CD8-positive, alpha-beta memory T cell (primary cell): ENCODE data around the gene CAPN8. TPM values are rescaled to one million over a fixed set of nuclear protein-coding genes. Genes with fewer than 3 reads are reported as not detected.

Experiments used
- CTCF ChIA-PET: fragments of 350-600 bp; sonication (Branson Sonifier 250); formaldehyde crosslinking; loops from one replicate; lab custom pipeline; 2021; ENCODE audit warnings: antibody characterized with exemption; lab: Charles Lee
- POLR2A ChIA-PET: fragments of 350-600 bp; sonication (Branson Sonifier 250); formaldehyde crosslinking; loops from one replicate; lab custom pipeline; 2021; ENCODE audit warnings: antibody characterized with exemption; lab: Charles Lee
- DNase-seq, 5 donors: peaks; one replicate each; pipeline versions ENCODE4 v3.0.0 to v3.0.0-alpha.2; 2020 to 2022; ENCODE audit warnings: mixed read lengths in 1 of 5
- H3K27ac ChIP-seq: one replicate; pipeline ENCODE4 v1.7.0; 2013; ENCODE audit warnings: low read depth, mild to moderate bottlenecking, low read length, moderate library complexity
- H3K27me3 ChIP-seq: 2 replicates; pipeline ENCODE4 v1.7.0; 2013; ENCODE audit warnings: low read length, mild to moderate bottlenecking; ENCODE audit not compliant: insufficient read depth, poor library complexity, severe bottlenecking
- H3K36me3 ChIP-seq: 2 replicates; pipeline ENCODE4 v1.7.0; 2013; ENCODE audit warnings: mild to moderate bottlenecking, low read length, moderate library complexity; ENCODE audit not compliant: insufficient read depth
- H3K4me1 ChIP-seq: 2 replicates; pipeline ENCODE4 v1.7.0; 2013; ENCODE audit warnings: mild to moderate bottlenecking, low read length, moderate library complexity; ENCODE audit not compliant: insufficient read depth
- H3K4me3 ChIP-seq: 2 replicates; pipeline ENCODE4 v1.7.0; 2013; ENCODE audit warnings: mild to moderate bottlenecking, low read length
- H3K9me3 ChIP-seq: 2 replicates; pipeline ENCODE4 v1.7.0; 2013; ENCODE audit warnings: mild to moderate bottlenecking, low read length
- H3K27ac Mint-ChIP-seq, 8 donors: one replicate each; pipeline ENCODE4 v1.8.0; 2020 to 2021; ENCODE audit warnings: mixed read lengths in 8 of 8, mild to moderate bottlenecking in 6 of 8, inconsistent platforms in 3 of 8, moderate library complexity in 3 of 8
- H3K27me3 Mint-ChIP-seq, 2 donors: one replicate each; pipeline ENCODE4 v1.8.0; 2020 to 2021; ENCODE audit warnings: mixed read lengths in 2 of 2, mild to moderate bottlenecking in 1 of 2, moderate library complexity in 1 of 2
- H3K36me3 Mint-ChIP-seq, 3 donors: one replicate each; pipeline ENCODE4 v1.8.0; 2020 to 2021; ENCODE audit warnings: mixed read lengths in 3 of 3, inconsistent platforms in 1 of 3, mild to moderate bottlenecking in 1 of 3
- H3K4me1 Mint-ChIP-seq, 3 donors: one replicate each; pipeline ENCODE4 v1.8.0; 2020 to 2021; ENCODE audit warnings: mixed read lengths in 3 of 3, inconsistent platforms in 1 of 3, mild to moderate bottlenecking in 1 of 3
- H3K4me3 Mint-ChIP-seq, 7 donors: one replicate each; pipeline ENCODE4 v1.8.0; 2020 to 2021; ENCODE audit warnings: mixed read lengths in 7 of 7, mild to moderate bottlenecking in 6 of 7, moderate library complexity in 4 of 7, inconsistent platforms in 2 of 7
- H3K9me3 Mint-ChIP-seq, 5 donors: one replicate each; pipeline ENCODE4 v1.8.0; 2020 to 2022; ENCODE audit warnings: mixed read lengths in 5 of 5, mild to moderate bottlenecking in 3 of 5, moderate library complexity in 2 of 5, inconsistent platforms in 1 of 5
- polyA plus RNA-seq: library from polyadenylated mRNA; unstranded; fragments of 300-500 nt; fragmentation: Illumina TruSeq; gene quantifications from one replicate; pipeline ENCODE4 v1.2.3, GENCODE V29; 2021
- total RNA-seq, 2 experiments: library from RNA; stranded (reverse); gene quantifications; one replicate each; pipeline ENCODE4 v1.2.3, GENCODE V29; 2021

The CAPN8 gene
- total and polyA plus RNA-seq, 3 experiments from 2014 or later = not detected

DNA sequence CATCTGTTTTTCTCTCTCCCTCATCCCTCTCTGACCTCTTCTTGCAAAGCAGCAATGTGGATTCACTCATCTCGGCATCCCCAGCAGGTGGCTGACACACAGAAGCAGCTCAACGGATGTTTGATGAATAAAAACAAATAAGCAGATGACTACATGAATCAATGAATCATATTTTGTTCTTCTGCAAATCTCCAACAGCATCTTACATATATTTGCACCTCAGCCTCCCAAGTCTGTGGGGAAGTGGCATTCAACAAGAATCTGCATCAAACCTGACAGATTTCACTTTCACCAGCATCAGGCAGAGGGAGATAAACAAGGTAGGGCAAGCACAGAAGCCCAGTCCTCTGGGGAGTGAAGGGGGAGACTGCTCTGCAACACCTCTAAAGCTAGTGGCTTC, 34.0 kb downstream of the CAPN8 start:
- Histone ChIP-seq H3K27ac (no peak overlapping the region), H3K4me1 (no peaks in the 10 kb centered on the region), H3K27me3 (no peaks in the 10 kb centered on the region), H3K4me3 (no peak overlapping the region), H3K9me3 (no peaks in the 10 kb centered on the region), H3K36me3 (no peaks in the 10 kb centered on the region)
- Mint-ChIP-seq H3K27ac (no peak overlapping the region), H3K4me3 (no peak overlapping the region), H3K9me3 (peaks cover 0 to 12% (median 9%) of the 10 kb centered on the region in 5 donors), H3K27me3 (peaks cover 16 to 25% of the 10 kb centered on the region in 2 donors), H3K36me3 (peaks cover 0 to 14% (median 0%) of the 10 kb centered on the region in 3 donors), H3K4me1 (no peaks in the 10 kb centered on the region)
- POLR2A ChIA-PET = no interaction called here
- CTCF ChIA-PET = no interaction called here
- no peak for DNase-seq

DNA sequence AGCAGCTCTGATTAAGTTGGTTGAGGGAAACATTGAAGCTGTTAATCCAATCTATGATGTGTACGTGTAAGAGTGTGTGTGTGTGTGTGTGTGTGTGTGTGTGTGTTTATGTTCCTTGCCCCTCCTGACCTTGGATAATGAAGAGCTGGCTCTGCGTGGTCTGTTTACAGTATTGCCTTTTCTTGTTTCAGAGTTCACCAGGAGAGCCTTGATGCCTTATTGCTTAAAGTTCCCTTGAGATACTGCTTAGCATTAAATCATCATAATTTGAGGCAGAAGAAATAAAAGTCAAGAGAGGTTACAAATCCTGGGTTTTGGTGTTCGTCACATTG, 36.4 kb downstream of the CAPN8 start:
- no peaks in the 10 kb centered on the region for H3K9me3 ChIP-seq
- no peak overlapping the region for H3K27ac Mint-ChIP-seq
- no peaks in the 10 kb centered on the region for H3K27me3 ChIP-seq

DNA sequence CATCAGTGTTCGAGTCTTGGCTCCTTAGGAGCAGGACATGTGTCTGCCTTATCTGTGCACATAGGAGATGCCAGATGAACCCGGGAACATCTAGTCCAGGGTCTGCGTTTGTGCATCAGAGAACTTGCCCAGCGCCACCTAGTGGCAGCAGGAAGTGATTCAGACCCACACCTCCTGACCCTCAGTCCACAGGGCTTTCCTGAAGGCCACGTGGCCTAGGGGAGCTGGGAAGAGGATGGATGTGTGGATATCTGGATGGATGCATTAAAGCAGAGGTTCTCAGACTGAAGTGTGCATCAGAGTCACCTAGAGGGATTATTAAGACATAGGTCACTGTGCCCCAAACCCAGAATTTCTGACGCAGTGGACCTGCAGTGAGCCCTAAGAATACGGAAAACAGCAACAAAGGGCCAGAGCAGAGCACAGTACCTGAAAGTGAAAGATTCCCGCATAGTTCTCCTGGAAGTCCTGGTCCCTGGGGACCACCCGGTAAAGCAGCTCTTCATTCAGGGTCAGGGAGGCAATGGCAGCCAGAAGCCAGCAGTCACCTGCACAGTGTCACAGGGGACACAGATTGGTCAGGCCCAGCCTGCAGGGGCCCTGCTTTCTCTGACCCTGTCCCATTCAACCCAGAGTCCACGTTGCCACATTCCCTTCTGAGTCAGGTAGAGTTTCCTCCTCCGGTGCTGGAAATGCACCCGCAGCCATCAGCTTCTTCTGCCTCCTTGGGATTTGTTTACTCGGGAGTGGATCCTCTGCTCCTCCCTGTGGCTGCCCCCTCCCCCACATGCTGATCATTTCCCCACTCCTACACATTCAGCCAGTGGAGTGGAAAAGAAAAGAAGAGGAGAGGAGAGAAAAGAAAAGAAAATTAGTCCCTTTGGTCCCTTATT, 37.0 kb downstream of the CAPN8 start:
- peak in 3 of 5 donors; percentile 7 to 13 (median 12) for DNase-seq
- no peaks in the 10 kb centered on the region for H3K36me3 ChIP-seq
- ChIA-PET POLR2A (no interaction called here), CTCF (no interaction called here)
- no peaks in the 10 kb centered on the region for H3K9me3 ChIP-seq
- H3K4me3 ChIP-seq = no peak overlapping the region
- H3K27me3 ChIP-seq = no peaks in the 10 kb centered on the region
- H3K27ac ChIP-seq = no peak overlapping the region
- H3K4me1 Mint-ChIP-seq = no peaks in the 10 kb centered on the region
- H3K4me3 Mint-ChIP-seq = no peak overlapping the region
- H3K4me1 ChIP-seq = no peaks in the 10 kb centered on the region
- H3K36me3 Mint-ChIP-seq = peaks cover 0 to under 1% (median 0%) of the 10 kb centered on the region in 3 donors
- peaks cover 10% of the 10 kb centered on the region in 2 donors for H3K27me3 Mint-ChIP-seq
- no peak overlapping the region for H3K27ac Mint-ChIP-seq
- H3K9me3 Mint-ChIP-seq = peaks cover 0 to 2% (median 0%) of the 10 kb centered on the region in 5 donors

More for the DNA sequence above, 36.4 kb downstream of the CAPN8 start:
- Mint-ChIP-seq H3K4me3 (no peak overlapping the region), H3K4me1 (no peaks in the 10 kb centered on the region), H3K27me3 (peaks cover 11 to 16% of the 10 kb centered on the region in 2 donors), H3K9me3 (peaks cover 0 to 6% (median 3%) of the 10 kb centered on the region in 5 donors), H3K36me3 (peaks cover 0 to 6% (median 0%) of the 10 kb centered on the region in 3 donors)
- ChIA-PET CTCF (interaction anchor here (0.7 kb wide), 1 partner anchor 10 kb away, joined by 3 read pairs; no protein-coding TSS in a partner anchor), POLR2A (no interaction called here)
- Histone ChIP-seq H3K36me3 (no peaks in the 10 kb centered on the region), H3K4me3 (no peak overlapping the region), H3K27ac (no peak overlapping the region), H3K4me1 (no peaks in the 10 kb centered on the region)
- DNase-seq = no peak

DNA sequence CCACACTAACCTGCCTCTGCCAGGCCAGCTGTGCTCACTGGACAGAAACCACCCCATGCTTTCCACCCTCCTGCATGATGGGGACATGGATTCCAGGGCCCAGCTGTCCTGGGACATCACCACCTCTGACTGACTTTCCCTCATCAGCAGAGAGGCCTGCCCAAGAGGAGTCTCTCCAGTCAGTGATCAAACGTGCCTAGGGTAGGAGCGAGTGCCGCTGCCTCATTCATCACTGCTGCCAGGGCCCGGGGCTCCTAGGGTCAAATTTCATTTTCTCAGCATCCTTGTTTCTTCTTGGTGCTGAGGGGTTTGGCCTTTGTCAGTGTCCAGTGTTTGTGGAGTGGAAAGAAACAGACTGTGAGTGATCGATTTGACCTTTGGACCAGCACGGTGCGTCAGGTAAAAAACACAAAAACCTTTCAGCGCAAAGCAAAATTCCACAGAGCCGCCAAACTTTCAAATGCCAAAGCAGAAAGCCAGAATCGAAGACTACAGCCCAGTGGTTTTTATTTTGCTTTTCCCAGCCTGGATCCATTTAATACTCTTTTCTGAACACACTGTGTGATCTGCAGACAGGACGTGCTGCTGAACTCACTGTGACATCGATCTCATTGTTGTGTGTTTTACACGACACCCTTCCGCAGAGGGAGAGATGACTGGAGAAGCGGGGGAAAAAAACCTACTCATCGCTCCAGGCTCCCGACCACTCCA, 43.2 kb downstream of the CAPN8 start:
- Histone ChIP-seq H3K27ac (no peak overlapping the region), H3K27me3 (no peaks in the 10 kb centered on the region), H3K4me3 (no peak overlapping the region), H3K36me3 (no peaks in the 10 kb centered on the region), H3K4me1 (no peaks in the 10 kb centered on the region), H3K9me3 (no peaks in the 10 kb centered on the region)
- no peak overlapping the region for H3K4me3 Mint-ChIP-seq
- CTCF ChIA-PET = no interaction called here
- POLR2A ChIA-PET = no interaction called here
- H3K27me3 Mint-ChIP-seq = peaks cover 0 to 8% of the 10 kb centered on the region in 2 donors
- H3K36me3 Mint-ChIP-seq = no peaks in the 10 kb centered on the region
- H3K4me1 Mint-ChIP-seq = no peaks in the 10 kb centered on the region
- no peaks in the 10 kb centered on the region for H3K9me3 Mint-ChIP-seq
- no peak overlapping the region for H3K27ac Mint-ChIP-seq
- DNase-seq = no peak

DNA sequence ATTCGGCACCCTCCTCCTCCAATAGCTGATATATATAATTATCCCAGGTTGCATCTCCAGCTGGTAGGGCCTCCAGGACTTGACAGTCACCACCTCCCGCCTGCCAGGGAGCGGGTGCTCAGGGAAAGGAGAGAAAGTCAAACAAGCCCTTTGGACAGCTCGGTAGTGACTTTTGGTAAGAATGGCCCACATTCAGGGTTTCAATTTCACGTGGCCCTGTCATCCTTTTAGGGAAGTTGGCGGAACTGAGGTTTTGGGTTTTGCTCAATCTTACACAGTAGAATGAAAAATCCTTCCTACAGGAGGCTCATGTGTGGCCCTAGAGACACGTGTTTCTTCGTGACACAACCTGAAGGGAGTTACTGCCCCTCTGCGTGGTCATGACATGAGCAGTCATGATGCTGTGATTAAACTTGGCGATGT, 44.2 kb downstream of the CAPN8 start:
- H3K4me1 Mint-ChIP-seq = no peaks in the 10 kb centered on the region
- H3K9me3 Mint-ChIP-seq = no peaks in the 10 kb centered on the region
- no peaks in the 10 kb centered on the region for H3K36me3 ChIP-seq
- DNase-seq = no peak
- ChIA-PET CTCF (no interaction called here), POLR2A (no interaction called here)
- H3K4me3 Mint-ChIP-seq = no peak overlapping the region
- no peak overlapping the region for H3K4me3 ChIP-seq
- H3K27ac ChIP-seq = no peak overlapping the region
- H3K27me3 Mint-ChIP-seq = peaks cover 0 to 7% of the 10 kb centered on the region in 2 donors
- H3K36me3 Mint-ChIP-seq = no peaks in the 10 kb centered on the region
- H3K27me3 ChIP-seq = no peaks in the 10 kb centered on the region
- H3K9me3 ChIP-seq = no peaks in the 10 kb centered on the region
- no peaks in the 10 kb centered on the region for H3K4me1 ChIP-seq
- no peak overlapping the region for H3K27ac Mint-ChIP-seq

DNA sequence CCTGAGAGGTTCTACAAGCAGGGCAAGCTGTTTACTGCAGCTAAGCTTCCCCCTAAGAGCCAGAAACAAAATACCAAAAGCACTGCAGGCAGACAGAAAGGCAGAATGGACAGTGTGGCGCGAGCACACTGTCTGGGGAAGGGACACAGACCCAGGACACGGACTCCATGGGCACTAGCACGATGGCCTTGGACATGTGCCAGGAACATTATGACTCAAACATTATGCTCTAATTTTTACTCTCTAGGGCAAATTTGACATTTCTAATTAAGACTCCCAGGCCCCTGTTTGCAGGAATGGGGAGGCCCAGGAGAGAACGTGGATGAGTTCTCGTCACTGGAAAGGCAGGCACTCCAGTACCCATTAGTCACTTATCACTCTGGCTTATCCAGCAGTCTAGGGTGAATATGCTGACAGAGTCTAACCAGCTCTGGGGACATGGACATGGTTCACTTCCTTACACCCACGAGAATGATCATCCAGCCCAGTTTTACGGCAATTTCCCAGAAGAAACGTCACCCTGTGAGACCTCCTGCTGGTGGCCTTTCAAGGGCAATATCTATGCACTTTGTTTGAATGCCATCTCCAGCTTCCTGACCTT, 45.1 kb downstream of the CAPN8 start:
- ChIA-PET POLR2A (no interaction called here), CTCF (no interaction called here)
- Histone ChIP-seq H3K27me3 (no peaks in the 10 kb centered on the region), H3K4me3 (no peak overlapping the region), H3K27ac (no peak overlapping the region), H3K9me3 (no peaks in the 10 kb centered on the region), H3K4me1 (no peaks in the 10 kb centered on the region), H3K36me3 (no peaks in the 10 kb centered on the region)
- Mint-ChIP-seq H3K36me3 (no peaks in the 10 kb centered on the region), H3K27ac (peak overlapping the region in 1 of 8 donors; percentile 49), H3K9me3 (no peaks in the 10 kb centered on the region), H3K4me3 (no peak overlapping the region), H3K27me3 (peaks cover 0 to 4% of the 10 kb centered on the region in 2 donors), H3K4me1 (no peaks in the 10 kb centered on the region)
- DNase-seq = no peak

DNA sequence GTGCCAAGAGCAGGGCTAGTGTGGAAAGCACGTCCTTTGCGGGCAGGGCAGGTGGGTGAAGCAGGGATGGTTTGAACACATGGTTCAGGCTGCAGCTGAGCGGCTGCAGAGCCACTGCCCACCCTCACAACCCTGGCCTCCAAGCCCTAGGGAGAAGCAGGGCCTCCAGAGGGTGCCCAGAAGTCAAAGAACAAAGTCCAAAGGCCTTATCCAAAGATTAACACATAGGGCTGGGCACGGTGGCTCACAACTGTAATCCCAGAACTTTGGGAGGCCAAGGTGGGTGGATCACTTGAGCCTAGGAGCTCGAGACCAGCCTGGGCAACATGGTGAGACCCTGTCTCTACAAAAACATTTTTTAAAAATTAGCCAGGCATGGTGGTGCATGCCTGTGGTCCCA, 46.8 kb downstream of the CAPN8 start:
- peaks cover 0 to 4% of the 10 kb centered on the region in 2 donors for H3K27me3 Mint-ChIP-seq
- CTCF ChIA-PET = no interaction called here

More for the DNA sequence above, 46.8 kb downstream of the CAPN8 start:
- Histone ChIP-seq H3K27me3 (no peaks in the 10 kb centered on the region), H3K27ac (no peak overlapping the region), H3K9me3 (no peaks in the 10 kb centered on the region), H3K36me3 (no peaks in the 10 kb centered on the region), H3K4me3 (no peak overlapping the region), H3K4me1 (no peaks in the 10 kb centered on the region)
- POLR2A ChIA-PET = no interaction called here
- Mint-ChIP-seq H3K4me3 (no peak overlapping the region), H3K27ac (no peak overlapping the region), H3K9me3 (no peaks in the 10 kb centered on the region), H3K4me1 (no peaks in the 10 kb centered on the region), H3K36me3 (no peaks in the 10 kb centered on the region)
- no peak for DNase-seq
